Nephron progenitor cell (in vitro differentiated cells): ENCODE data around the gene WDR17.

ENCODE experiments used
- DNase-seq: peaks from one replicate; pipeline ENCODE4 v3.0.0; 2021
- H3K27ac Mint-ChIP-seq: 2 replicates; pipeline ENCODE4 v1.8.0; 2021; ENCODE audit warnings: mild to moderate bottlenecking, moderate library complexity, mixed read lengths
- H3K27me3 Mint-ChIP-seq: 2 replicates; pipeline ENCODE4 v1.8.0; 2021; ENCODE audit warnings: mild to moderate bottlenecking, low read depth, mixed read lengths; ENCODE audit not compliant: poor library complexity
- H3K36me3 Mint-ChIP-seq: 2 replicates; pipeline ENCODE4 v1.8.0; 2021; ENCODE audit warnings: low read depth, mixed read lengths
- H3K4me1 Mint-ChIP-seq: 2 replicates; pipeline ENCODE4 v1.8.0; 2021; ENCODE audit warnings: mixed read lengths
- H3K4me3 Mint-ChIP-seq: 2 replicates; pipeline ENCODE4 v1.8.0; 2021; ENCODE audit warnings: mild to moderate bottlenecking, moderate library complexity, mixed read lengths
- H3K9me3 Mint-ChIP-seq: 2 replicates; pipeline ENCODE4 v1.8.0; 2021; ENCODE audit warnings: mild to moderate bottlenecking, moderate library complexity, mixed read lengths
- TF ChIP-seq, protein P1 (sequence below): fragments of 200-600 bp; sonication (generic); IDR thresholded peaks from 2 replicates; pipeline ENCODE4 v1.5.0; 2021; ENCODE audit warnings: antibody characterized with exemption

WDR17 gene

DNA sequence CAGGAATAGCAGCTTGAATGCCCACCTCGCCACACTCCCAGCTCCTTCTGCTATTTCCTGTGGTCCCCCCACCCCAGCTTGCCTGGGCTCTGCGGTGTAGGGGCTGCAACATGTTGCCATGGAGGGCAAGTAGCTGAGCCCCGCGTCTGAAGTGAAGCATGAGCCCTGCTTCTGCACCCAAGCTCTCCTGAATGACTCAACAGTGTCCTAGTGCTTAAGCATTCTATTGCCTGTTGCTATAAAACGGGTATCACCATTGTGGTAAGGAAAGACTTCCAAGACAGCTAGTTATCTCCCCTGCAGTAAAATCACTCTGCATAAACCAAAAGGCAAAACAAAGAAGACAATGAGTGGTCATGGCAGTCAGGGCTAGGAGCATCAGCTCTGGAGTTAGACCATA is 161.1 kb downstream of the WDR17 start:
- Mint-ChIP-seq H3K9me3 (no peaks in the 10 kb centered on the region), H3K4me3 (no peak overlapping the region), H3K27me3 (peaks cover 4% of the 10 kb centered on the region), H3K36me3 (no peaks in the 10 kb centered on the region), H3K27ac (no peak overlapping the region), H3K4me1 (peaks cover 10% of the 10 kb centered on the region)
- no peak for DNase-seq
- TF ChIP-seq, protein P1, sequence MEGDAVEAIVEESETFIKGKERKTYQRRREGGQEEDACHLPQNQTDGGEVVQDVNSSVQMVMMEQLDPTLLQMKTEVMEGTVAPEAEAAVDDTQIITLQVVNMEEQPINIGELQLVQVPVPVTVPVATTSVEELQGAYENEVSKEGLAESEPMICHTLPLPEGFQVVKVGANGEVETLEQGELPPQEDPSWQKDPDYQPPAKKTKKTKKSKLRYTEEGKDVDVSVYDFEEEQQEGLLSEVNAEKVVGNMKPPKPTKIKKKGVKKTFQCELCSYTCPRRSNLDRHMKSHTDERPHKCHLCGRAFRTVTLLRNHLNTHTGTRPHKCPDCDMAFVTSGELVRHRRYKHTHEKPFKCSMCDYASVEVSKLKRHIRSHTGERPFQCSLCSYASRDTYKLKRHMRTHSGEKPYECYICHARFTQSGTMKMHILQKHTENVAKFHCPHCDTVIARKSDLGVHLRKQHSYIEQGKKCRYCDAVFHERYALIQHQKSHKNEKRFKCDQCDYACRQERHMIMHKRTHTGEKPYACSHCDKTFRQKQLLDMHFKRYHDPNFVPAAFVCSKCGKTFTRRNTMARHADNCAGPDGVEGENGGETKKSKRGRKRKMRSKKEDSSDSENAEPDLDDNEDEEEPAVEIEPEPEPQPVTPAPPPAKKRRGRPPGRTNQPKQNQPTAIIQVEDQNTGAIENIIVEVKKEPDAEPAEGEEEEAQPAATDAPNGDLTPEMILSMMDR, result no peak

GRCh38 chr4:176229645-176230044 is 164.0 kb downstream of the WDR17 start:
- no peak overlapping the region for H3K4me3 Mint-ChIP-seq

More at GRCh38 chr4:176229645-176230044, 164.0 kb downstream of the WDR17 start:
- TF ChIP-seq, protein P1, result no peak
- H3K9me3 Mint-ChIP-seq, result no peaks in the 10 kb centered on the region
- no peak for DNase-seq
- H3K27me3 Mint-ChIP-seq, result peaks cover 4% of the 10 kb centered on the region
- no peaks in the 10 kb centered on the region for H3K36me3 Mint-ChIP-seq
- H3K4me1 Mint-ChIP-seq, result peaks cover 10% of the 10 kb centered on the region
- H3K27ac Mint-ChIP-seq, result no peak overlapping the region
